IPS-18a (cell line): Measurements from ENCODE around the gene NFKBIZ.

ENCODE experiments used
- H3K27ac ChIP-seq: one replicate; pipeline ENCODE4 v1.5.1; 2013; ENCODE audit warnings: low read length
- H3K27me3 ChIP-seq: one replicate; pipeline ENCODE4 v1.6.1; 2013; ENCODE audit warnings: mild to moderate bottlenecking, low read length; ENCODE audit not compliant: control insufficient read depth, insufficient read depth
- H3K36me3 ChIP-seq: one replicate; pipeline ENCODE4 v1.6.1; 2013; ENCODE audit warnings: low read depth, low read length; ENCODE audit not compliant: control insufficient read depth
- H3K4me1 ChIP-seq: one replicate; pipeline ENCODE4 v1.6.1; 2013; ENCODE audit warnings: low read depth, low read length; ENCODE audit not compliant: control insufficient read depth
- H3K4me3 ChIP-seq: one replicate; pipeline ENCODE4 v1.5.1; 2013; ENCODE audit warnings: low read length
- H3K9ac ChIP-seq: one replicate; pipeline ENCODE4 v1.6.1; 2013; ENCODE audit warnings: mild to moderate bottlenecking, low read length, moderate library complexity
- H3K9me3 ChIP-seq: one replicate; pipeline ENCODE4 v1.6.1; 2013; ENCODE audit warnings: low read depth, low read length; ENCODE audit not compliant: control insufficient read depth

The NFKBIZ gene

DNA sequence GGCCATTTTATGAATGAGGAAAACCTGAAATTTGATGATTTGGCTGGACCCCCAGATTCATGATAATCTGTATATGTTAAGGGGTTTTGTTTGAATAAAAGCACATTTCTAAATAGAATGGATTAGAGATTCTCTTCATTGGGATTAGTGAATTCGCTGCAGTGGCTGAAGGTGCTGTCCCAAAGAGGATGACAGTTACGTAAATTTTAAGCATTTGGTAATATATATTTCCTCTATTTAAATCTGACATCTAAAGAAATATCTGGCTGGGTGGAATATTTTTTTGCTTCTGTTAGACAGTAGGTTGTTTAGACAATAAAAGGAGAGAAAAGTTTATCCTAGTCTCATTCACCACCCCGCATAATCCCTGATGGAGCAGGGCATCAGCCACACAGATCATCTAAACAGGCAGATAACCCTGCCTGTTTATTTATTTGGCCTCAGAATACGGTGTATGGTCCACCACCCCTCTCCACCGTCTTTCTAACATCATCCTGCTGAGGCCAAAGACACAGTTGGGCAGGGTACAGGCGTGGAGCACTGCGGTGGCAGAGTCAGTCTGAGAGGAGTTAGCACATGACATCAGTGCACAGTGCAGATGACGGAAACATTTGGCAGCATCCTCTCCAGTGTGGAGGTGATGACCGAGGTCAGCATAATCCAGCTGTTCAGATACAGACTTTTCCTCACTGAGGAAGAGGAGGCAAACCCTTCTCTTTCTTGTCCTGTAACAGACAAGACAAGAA is 20.4 kb upstream of the NFKBIZ start:
- Histone ChIP-seq H3K4me3 (peak overlapping the region; percentile 54), H3K27me3 (no peaks in the 10 kb centered on the region), H3K27ac (no peak overlapping the region), H3K9me3 (no peaks in the 10 kb centered on the region), H3K9ac (peak overlapping the region; percentile 56), H3K36me3 (no peaks in the 10 kb centered on the region), H3K4me1 (peaks cover 21% of the 10 kb centered on the region)

DNA sequence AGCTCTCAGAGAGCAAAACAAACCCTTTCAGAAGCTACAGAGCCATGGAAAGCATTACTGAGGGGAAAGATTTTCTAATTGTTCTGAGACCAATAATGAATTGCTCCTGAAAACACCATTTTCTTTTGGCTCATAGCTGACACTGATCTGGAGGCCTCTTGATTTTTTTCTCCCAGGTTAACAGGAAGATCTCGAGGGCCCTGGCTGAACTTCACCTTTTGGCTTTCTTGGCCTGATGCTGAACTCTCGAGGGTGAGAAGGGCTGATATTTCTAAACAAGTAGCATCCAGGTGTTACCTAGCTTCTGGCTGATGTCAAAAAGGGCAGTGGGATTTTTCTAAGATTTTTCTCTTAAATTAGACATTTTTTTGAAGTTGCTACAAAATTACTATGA is 19.9 kb upstream of the NFKBIZ start:
- no peaks in the 10 kb centered on the region for H3K9me3 ChIP-seq
- H3K4me3 ChIP-seq: no peak overlapping the region
- no peaks in the 10 kb centered on the region for H3K27me3 ChIP-seq
- H3K27ac ChIP-seq: no peak overlapping the region
- H3K9ac ChIP-seq: no peak overlapping the region
- peaks cover 21% of the 10 kb centered on the region for H3K4me1 ChIP-seq
- H3K36me3 ChIP-seq: no peaks in the 10 kb centered on the region

DNA sequence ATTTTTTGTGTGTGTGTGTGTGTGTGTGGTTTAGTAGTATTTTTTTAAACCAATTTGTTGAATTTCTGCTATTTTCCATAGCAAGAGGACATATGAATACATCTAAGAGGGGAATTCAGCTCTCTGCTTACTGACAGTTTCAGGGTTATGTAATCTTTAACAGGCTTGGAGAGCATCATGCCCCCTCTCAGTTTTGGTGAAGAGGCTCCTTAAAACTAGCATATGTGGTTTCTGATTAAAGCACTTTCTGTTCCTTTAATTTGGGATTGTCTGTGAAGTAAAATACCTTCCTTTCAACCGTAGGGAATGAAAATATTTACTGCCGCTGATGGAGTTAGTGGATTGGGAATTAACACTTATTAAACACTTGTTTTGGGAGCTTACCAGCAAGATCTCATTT is 19.4 kb upstream of the NFKBIZ start:
- no peak overlapping the region for H3K9ac ChIP-seq
- H3K4me1 ChIP-seq: peaks cover 21% of the 10 kb centered on the region
- H3K36me3 ChIP-seq: no peaks in the 10 kb centered on the region
- no peaks in the 10 kb centered on the region for H3K27me3 ChIP-seq
- no peak overlapping the region for H3K27ac ChIP-seq
- no peaks in the 10 kb centered on the region for H3K9me3 ChIP-seq
- no peak overlapping the region for H3K4me3 ChIP-seq

DNA sequence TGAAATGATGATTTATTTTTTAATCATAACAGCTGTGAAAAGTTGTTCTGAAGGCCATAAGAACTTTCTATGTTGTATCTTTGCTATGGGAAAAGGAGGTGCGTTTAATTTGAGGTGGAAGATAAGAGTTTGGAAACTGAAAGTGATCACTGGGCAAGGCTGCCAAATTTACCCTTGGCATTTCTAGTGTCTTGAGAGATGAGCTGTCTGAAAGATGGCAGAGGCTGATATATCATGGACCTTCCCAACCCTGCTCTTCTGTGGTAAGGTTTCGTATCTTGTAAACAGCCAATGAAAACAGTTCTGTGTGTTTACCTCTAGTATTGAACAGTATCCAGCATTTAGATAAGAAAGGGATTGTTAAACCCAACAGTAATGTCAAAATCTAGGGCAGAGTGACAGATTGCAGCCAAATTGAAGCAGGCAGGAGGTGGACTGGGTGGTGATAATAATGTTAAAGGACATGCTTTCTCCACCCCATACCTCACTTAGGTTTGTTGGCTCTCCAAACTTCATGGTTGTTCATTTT is 15.8 kb upstream of the NFKBIZ start:
- H3K4me1 ChIP-seq: peaks cover 12% of the 10 kb centered on the region
- H3K9me3 ChIP-seq: no peaks in the 10 kb centered on the region
- no peak overlapping the region for H3K4me3 ChIP-seq
- H3K27me3 ChIP-seq: no peaks in the 10 kb centered on the region
- H3K27ac ChIP-seq: no peak overlapping the region
- H3K9ac ChIP-seq: no peak overlapping the region
- H3K36me3 ChIP-seq: no peaks in the 10 kb centered on the region

DNA sequence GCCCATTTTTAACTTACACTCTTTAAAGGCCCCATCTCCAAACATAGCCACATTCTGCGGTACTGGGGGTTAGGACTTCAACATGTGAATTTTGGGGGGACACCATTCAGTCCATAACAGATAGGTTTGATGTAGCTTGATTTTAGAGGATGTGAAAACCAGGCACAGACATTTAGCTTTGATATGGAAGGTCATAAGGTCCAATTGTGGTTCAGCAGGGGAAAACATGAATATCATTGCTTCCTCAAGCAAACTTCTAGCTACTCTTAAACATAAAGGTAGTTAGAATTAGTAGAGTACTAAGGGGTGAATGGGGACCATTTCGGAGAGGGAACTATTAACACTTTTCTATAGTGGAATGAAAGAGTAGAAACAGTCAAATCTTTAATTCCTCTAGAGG is 13.6 kb upstream of the NFKBIZ start:
- no peak overlapping the region for H3K27ac ChIP-seq
- no peaks in the 10 kb centered on the region for H3K9me3 ChIP-seq
- no peaks in the 10 kb centered on the region for H3K36me3 ChIP-seq
- H3K9ac ChIP-seq: no peak overlapping the region
- no peaks in the 10 kb centered on the region for H3K4me1 ChIP-seq
- H3K4me3 ChIP-seq: no peak overlapping the region
- H3K27me3 ChIP-seq: no peaks in the 10 kb centered on the region

DNA sequence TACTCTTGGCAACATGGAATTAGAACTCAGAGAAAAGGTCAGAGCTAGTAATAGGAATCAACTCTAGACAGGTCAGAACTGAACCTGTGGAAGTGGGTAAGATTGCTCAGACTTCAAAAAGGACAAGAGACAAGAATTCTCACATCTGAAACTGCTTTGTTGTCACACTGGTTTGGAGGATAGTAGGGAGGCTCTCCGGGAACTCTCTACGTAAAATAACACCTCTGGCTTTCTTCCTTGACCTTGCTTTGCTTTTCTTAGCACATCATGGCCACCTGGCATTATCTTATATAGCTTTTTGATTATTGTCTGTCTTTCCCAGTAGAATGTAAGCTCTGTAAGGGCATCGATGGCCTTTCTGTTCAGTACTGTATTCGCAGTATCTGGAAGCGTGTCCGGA is 13.2 kb upstream of the NFKBIZ start:
- H3K4me3 ChIP-seq: no peak overlapping the region
- no peaks in the 10 kb centered on the region for H3K27me3 ChIP-seq
- H3K36me3 ChIP-seq: no peaks in the 10 kb centered on the region
- no peaks in the 10 kb centered on the region for H3K9me3 ChIP-seq
- H3K9ac ChIP-seq: no peak overlapping the region
- H3K4me1 ChIP-seq: no peaks in the 10 kb centered on the region
- H3K27ac ChIP-seq: no peak overlapping the region

DNA sequence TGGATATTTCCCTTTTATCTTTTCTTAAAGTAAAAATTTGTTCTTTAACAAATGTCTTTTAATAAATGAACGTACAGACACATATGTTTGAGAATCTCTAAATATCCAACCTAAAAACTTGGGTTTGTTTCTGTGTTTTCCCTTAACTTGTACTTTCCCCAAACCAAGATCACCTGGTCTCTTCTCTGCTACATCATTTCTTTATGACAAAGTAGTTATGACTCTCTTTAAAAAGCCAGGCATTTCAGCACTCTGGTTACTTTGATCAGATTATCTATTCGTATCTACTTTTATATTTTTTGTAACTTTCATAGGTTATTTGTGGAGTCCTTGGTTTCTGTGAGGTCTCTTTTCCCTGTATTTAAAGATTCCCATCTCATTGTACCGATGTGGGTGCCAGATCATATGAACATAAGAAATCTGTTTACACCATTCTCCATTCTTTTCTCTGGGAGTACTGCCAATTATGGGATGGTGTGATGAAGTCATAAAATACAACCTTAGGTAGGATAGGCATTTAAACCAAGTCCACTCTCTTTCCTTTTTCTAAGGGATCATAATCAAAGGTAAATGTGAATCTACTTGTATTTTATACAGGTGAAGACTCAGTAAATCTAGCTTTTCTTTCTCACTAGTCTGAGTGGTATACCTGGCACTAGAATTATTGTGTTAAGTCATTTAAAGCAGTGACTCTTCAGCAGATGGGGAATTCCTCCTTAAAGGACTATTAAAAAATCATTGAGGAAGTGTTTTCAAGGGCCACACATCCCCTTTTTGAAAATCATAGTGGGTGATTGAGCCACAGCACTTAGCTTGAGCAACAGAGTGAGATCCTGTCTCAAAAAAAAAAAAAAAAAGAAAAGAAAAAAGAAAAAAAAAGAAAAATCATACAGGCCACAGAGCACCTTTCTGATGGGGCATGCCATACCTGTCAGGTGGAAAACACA is 12.4 kb upstream of the NFKBIZ start:
- no peaks in the 10 kb centered on the region for H3K36me3 ChIP-seq
- H3K9me3 ChIP-seq: no peaks in the 10 kb centered on the region
- no peak overlapping the region for H3K9ac ChIP-seq
- no peak overlapping the region for H3K4me3 ChIP-seq
- no peaks in the 10 kb centered on the region for H3K27me3 ChIP-seq
- H3K4me1 ChIP-seq: peaks cover 3% of the 10 kb centered on the region
- no peak overlapping the region for H3K27ac ChIP-seq

DNA sequence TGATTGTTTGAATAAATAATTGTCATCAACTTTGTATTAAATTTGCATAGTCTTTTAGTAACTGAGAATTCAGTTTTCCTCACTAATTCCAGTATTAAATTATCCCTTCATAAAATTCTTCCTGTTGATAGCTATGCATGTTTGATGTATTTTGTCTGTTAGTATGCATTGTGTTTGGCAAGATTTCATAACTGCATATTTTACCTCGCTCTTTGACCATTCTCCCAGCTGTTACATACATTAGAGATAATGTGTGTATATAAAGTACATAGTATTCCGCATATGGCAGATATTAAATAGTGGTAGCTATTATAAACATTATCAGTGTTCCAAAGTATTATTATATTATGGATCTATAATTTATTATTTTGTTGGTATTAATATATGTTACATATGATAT is 10.6 kb upstream of the NFKBIZ start:
- no peaks in the 10 kb centered on the region for H3K27me3 ChIP-seq
- H3K36me3 ChIP-seq: no peaks in the 10 kb centered on the region
- H3K9me3 ChIP-seq: no peaks in the 10 kb centered on the region
- no peak overlapping the region for H3K9ac ChIP-seq
- H3K4me1 ChIP-seq: peaks cover 11% of the 10 kb centered on the region
- no peak overlapping the region for H3K27ac ChIP-seq
- H3K4me3 ChIP-seq: no peak overlapping the region

DNA sequence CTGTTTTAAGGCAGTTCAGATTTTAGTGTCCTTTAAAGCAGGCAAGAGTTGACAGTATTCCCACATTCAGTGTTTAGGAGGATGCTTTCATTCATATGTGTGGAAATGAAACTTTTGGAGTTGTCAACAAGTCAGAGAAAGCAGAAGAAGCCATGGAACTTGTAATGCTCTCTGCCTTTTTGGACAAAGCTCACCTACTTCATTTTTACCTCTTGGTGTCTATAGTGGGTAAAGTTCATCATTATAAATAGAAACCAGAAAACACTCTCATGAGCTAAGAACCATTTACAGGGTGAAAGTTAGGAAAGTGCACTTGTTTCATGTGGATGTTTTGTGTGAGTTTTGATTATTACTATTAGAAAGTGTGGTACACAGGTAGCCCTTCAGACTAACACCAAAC is 9.2 kb upstream of the NFKBIZ start:
- Histone ChIP-seq H3K9ac (no peak overlapping the region), H3K27me3 (no peaks in the 10 kb centered on the region), H3K9me3 (no peaks in the 10 kb centered on the region), H3K4me3 (no peak overlapping the region), H3K4me1 (peaks cover 11% of the 10 kb centered on the region), H3K36me3 (no peaks in the 10 kb centered on the region), H3K27ac (no peak overlapping the region)

DNA sequence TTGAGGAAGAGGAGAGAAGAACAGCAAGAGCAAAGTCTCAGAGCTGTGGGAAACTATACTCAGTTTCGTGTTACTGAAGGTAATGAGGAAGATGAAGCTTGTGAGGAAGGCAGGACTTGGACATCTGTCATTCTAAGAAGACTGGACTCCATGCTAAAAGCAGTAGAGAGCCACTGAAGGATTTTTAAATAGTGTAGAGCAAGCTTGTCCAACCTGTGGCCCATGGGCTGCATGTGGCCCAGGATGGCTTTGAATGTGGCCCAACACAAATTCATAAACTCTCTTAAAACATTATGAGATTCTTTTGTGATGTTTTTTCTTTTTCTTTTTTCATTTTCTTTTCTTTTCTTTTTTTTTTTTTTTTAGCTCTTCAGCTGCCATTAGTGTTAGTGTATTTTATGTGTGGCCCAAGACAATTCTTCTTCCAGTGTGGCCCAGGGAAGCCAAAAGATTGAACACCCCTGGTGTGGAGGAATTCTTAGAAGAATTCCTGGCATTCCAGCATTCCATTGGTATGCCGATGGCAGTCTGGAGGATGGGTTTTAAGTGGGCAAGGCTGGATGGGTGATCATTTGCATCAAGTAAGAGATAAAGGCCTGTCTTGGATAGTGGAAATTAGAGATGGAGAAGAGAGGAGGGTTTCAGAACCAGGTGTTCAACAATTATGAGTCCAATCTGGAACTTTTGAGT is 6.9 kb upstream of the NFKBIZ start:
- H3K4me1 ChIP-seq: peaks cover 16% of the 10 kb centered on the region
- H3K36me3 ChIP-seq: no peaks in the 10 kb centered on the region
- no peak overlapping the region for H3K9ac ChIP-seq
- H3K4me3 ChIP-seq: no peak overlapping the region
- no peaks in the 10 kb centered on the region for H3K9me3 ChIP-seq
- H3K27ac ChIP-seq: peak overlapping the region; percentile 68
- no peaks in the 10 kb centered on the region for H3K27me3 ChIP-seq

DNA sequence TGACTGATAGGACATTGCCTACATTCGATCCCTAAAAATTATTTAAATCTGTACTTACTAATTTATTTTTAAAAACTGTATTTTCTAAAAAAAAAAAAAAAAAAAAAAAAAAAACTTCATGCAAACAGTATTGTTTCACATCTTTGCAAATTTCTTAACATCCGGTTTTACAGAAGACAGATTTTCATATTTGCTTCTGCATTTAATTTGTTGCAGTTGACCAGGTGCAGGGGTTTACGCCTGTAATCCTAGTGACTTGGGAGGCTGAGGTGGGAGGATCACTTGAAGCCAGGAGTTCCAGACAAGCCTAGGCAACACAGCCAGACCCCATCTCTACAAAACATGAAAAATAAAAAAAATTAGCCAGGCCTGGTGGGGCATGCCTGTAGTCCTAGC is 6.4 kb upstream of the NFKBIZ start:
- Histone ChIP-seq H3K4me3 (no peak overlapping the region), H3K27me3 (no peaks in the 10 kb centered on the region), H3K9me3 (no peaks in the 10 kb centered on the region), H3K9ac (no peak overlapping the region), H3K36me3 (no peaks in the 10 kb centered on the region), H3K27ac (no peak overlapping the region), H3K4me1 (peaks cover 19% of the 10 kb centered on the region)
